Activated CD4-positive, alpha-beta T cell treated with anti-CD3 and anti-CD28 coated beads for 24 hours (primary cell): Measurements from ENCODE around the gene KCNS3.

Experiments used
- DNase-seq, 2 donors: peaks; one replicate each; pipeline ENCODE4 v3.0.0-alpha.2; 2020; ENCODE audit warnings: low read depth in 2 of 2

Gene KCNS3

GRCh38 chr2:17878281-17879136 lies at the start of gene KCNS3:
Gene KCNS3 (plus strand): TSS chr2:17878667. CDS start chr2:17931009, 52,342 bp downstream.
- DNase-seq = no peak

- DNase-seq = peak; percentile 1 to 34
Observed at GRCh38 chr2:17830053-17831034, 48.1 kb upstream of the KCNS3 start.

- DNase-seq = no peak
Observed at GRCh38 chr2:17835516-17835915, 43.0 kb upstream of the KCNS3 start.

- no peak for DNase-seq
Observed at GRCh38 chr2:17839959-17840358, 38.5 kb upstream of the KCNS3 start.

- no peak for DNase-seq
Observed at GRCh38 chr2:17843457-17843856, 35.0 kb upstream of the KCNS3 start.

GRCh38 chr2:17845806-17846205 lies 32.7 kb upstream of the KCNS3 start:
- DNase-seq = no peak

- DNase-seq = no peak
Observed at GRCh38 chr2:17846676-17847075, 31.8 kb upstream of the KCNS3 start.

GRCh38 chr2:17847236-17847635 lies 31.2 kb upstream of the KCNS3 start:
- DNase-seq = no peak

GRCh38 chr2:17849275-17849674 lies 29.2 kb upstream of the KCNS3 start:
- DNase-seq = no peak

- DNase-seq = no peak
Observed at GRCh38 chr2:17850151-17850550, 28.3 kb upstream of the KCNS3 start.

GRCh38 chr2:17851731-17852585 lies 26.5 kb upstream of the KCNS3 start:
- DNase-seq = peak in 1 of 2 donors; percentile 13

- no peak for DNase-seq
Observed at GRCh38 chr2:17853799-17854198, 24.7 kb upstream of the KCNS3 start.

GRCh38 chr2:17857021-17857420 lies 21.4 kb upstream of the KCNS3 start:
- DNase-seq = no peak

GRCh38 chr2:17858064-17858463 lies 20.4 kb upstream of the KCNS3 start:
- no peak for DNase-seq

- DNase-seq = no peak
Observed at GRCh38 chr2:17863539-17863938, 14.9 kb upstream of the KCNS3 start.

- no peak for DNase-seq
Observed at GRCh38 chr2:17864676-17865075, 13.8 kb upstream of the KCNS3 start.

GRCh38 chr2:17867133-17867532 lies 11.3 kb upstream of the KCNS3 start:
- no peak for DNase-seq

GRCh38 chr2:17869128-17869527 lies 9.3 kb upstream of the KCNS3 start:
- DNase-seq = no peak

- no peak for DNase-seq
Observed at GRCh38 chr2:17871639-17872038, 6.8 kb upstream of the KCNS3 start.

- no peak for DNase-seq
Observed at GRCh38 chr2:17873021-17873420, 5.4 kb upstream of the KCNS3 start.

GRCh38 chr2:17876590-17876989 lies 1.9 kb upstream of the KCNS3 start:
- DNase-seq = no peak
